ENCODE data around the gene MELTF. TPM values are rescaled to one million over a fixed set of nuclear protein-coding genes. Genes with fewer than 3 reads are reported as not detected.

MELTF gene
- total RNA-seq, 1 donor from 2014 or later = 35.2 TPM

- peak; percentile 12 for DNase-seq (ENCODE audit: low spot score)
Measured at GRCh38 chr3:196969134-196969659, 60.4 kb downstream of the MELTF start.

DNA sequence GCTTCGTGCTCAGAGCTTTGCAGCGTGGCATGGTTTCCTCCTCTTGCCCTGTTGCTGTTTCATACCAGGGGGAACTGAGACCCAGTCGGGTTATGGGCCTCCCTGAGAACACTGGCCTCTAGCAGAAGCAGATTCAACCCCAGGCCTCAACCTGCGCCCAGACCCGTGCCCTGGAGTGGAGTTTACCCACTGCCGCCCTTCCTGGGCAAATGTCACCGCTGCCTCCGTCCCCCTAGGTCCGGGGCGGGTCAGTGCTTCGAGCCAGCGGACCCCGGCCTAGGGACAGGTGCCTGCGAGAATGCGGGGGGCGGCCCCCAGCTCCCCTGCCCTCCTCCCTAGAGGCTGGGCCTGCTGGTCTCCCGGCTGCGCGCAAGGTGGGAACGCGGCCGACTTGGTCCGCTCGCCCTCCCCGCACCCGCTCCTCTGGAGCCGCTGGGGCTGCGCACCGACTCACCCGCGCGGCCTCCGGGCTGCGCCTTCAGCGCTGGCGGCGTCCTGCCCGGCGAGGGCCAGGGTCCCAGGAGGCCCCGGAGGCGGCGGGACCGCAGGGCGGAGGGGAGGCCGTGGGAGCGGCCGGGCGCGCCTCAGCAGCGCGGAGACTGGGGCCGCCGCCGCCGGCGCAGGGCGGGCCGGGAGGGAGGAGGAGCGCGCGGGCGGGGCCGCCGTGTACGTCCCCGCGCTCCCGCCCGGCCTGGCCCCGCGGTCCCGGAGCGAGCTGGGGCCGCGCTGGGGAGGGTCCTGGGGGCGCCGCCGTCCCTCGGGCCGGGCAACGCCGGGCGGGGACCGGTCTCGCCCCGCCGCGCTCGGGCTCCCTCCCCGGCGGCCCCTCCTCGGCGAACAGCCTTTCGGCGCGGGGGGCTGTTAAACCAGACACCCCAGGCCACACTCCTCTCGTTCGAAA is 61.1 kb downstream of the MELTF start, which contains the start of gene PIGZ:
PIGZ (minus strand) TSS at position 601 of the 901 bp plus-strand sequence. CDS start 16,802 bp downstream, outside the sequence.
- peak; percentile 48 for DNase-seq (ENCODE audit: low spot score)

GRCh38 chr3:196967412-196968232 is 62.0 kb downstream of the MELTF start:
- no peak for DNase-seq (ENCODE audit: low spot score)

DNA sequence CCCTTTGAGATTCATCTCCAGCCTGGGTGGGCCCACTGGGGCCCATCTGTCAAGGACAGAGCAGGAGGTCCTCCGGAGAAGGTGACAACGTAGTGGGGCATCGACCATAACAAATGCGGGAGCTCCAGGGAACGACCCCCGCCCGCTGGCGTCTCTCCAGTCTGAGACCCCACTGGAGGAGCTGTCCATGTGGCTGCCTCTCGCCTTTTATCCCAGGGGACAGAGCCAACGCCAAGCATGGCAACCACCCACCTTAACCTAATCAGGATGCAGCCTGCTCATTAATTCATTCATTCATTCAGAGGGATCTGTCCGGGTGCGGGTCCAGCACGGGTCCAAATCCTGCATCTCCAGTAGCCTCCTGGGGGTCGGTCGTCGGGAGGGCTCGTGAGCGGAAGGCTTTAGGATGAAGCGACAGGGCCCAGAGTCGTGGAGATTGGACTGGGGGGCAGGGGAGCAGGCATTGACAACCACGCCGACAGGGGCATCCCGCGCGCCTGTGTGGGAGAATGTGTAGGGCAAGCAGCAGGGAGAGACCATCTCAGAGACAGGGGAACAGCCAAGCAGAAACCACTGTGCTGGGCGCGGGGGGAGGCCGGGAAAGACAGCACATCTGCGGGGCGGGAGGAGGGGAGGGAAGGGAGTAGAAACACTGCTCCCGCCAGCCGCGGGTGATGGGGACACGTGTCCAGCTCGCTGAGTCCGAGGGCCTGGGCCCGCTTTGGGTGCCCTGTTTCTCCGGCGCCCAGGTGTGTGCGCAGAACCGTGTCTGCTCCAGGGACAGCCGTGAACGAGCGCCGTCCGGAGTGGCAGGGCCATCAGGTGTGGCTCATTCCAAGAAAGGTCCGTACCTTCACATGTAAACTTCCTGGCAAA is 62.9 kb downstream of the MELTF start:
- peak; percentile 27 for DNase-seq (ENCODE audit: low spot score)

GRCh38 chr3:196965804-196966173 is 63.8 kb downstream of the MELTF start:
- no peak for DNase-seq (ENCODE audit: low spot score)

DNA sequence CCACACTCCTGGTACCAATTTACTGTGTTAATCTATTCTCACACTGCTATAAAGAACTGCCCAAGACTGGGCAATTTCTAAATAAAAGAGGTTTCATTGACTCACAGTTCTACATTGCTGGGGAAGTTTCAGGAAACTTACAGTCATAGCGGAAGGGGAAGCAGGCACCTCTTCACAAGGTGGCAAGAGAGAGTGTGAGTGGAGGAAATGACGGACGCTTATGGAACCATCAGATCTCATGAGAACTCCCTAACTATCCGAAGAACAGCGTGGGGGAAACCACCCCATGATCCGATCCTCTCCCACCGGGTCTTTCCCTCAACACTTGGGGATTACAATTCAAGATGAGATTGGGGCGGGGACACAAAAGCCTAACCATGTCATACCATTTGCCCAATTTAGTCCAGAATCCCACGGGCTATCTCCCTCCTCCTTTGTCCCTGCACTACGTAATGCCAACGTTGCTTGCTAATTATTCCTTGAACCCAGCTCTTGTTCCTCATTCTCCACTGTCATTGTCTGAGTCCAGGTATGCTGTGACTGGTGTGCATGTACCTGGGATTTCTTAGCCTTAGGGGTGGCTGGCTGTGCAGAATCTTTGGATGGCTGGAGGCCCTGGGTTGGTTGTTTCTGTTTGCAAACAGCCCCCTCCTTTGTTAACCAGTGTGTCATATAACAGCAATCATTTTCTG is 64.4 kb downstream of the MELTF start:
- DNase-seq (ENCODE audit: low spot score) = no peak

- no peak for DNase-seq (ENCODE audit: low spot score)
Measured at GRCh38 chr3:196963631-196963953, 66.0 kb downstream of the MELTF start.

DNA sequence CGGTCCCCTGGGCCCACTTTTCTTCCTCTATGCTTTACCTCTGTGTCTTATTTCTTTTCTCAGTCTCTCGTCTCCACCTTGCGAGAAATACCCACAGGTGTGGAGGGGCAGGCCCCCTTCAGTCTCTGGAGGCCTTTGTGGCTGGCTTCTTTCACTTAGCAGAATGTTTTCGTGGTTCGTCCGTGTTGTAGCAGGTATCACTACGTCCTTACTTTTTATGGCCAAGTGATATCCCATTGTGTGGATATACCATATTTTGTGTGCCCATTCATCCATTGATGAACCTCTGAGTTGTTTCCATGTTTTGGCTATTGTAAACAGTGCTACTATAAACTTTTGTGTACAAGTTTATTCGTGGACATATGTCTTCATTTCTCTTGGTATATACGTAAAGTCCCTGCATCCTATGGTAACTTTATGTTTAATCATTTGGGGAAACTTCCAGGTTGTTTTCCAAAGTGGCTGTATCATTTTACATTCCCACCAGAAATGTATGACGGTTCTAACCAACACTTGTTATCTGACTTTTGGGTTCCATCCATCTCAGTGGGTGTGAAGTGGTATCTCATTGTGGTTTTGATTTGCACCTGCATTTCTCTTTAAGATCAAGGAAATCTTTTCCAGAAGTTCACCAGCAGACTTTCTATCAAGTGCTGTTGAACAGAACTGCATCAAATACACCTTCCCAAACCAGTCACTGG is 66.5 kb downstream of the MELTF start:
- no peak for DNase-seq (ENCODE audit: low spot score)

- DNase-seq (ENCODE audit: low spot score) = no peak
Measured at GRCh38 chr3:196962108-196962929, 67.3 kb downstream of the MELTF start.

GRCh38 chr3:196954832-196955231 is 74.8 kb downstream of the MELTF start:
- no peak for DNase-seq (ENCODE audit: low spot score)

Other genes starting within 250 kb of the MELTF start
- 44.3 TPM for gene SENP5, start 161.9 kb downstream of the MELTF start, total RNA-seq (ENCODE audit: insufficient read depth, low replicate concordance)
- gene NCBP2, start 87.3 kb downstream of the MELTF start, total RNA-seq (ENCODE audit: insufficient read depth, low replicate concordance) = 37.3 TPM
- gene PIGZ, start 61.0 kb downstream of the MELTF start, total RNA-seq (ENCODE audit: insufficient read depth, low replicate concordance) = 9.4 TPM

All from umbilical cord (tissue), 2 donors.